IMR-90 (cell line): Measurements from ENCODE around the gene CYP17A1. TPM values are rescaled to one million over a fixed set of nuclear protein-coding genes. Genes with fewer than 3 reads are reported as not detected.

Experiments used
- ATAC-seq: fragments of 200-7000 bp; cut with Tn5 transposase; 2 replicates; pipeline ENCODE4 v1.9.1; 2020; ENCODE audit warnings: low read depth, mild to moderate bottlenecking, moderate library complexity
- BruUV-seq: library from RNA; stranded (reverse); fragments of 400-500 nt; replicated peaks from 2 replicates; lab custom pipeline; 2021; lab: Mats Ljungman, UMichigan
- CTCF ChIA-PET: fragments of 300-600 bp; formaldehyde crosslinking; extraction: SDS; loops from one replicate; lab custom pipeline; 2021; ENCODE audit warnings: antibody characterized with exemption; lab: Yijun Ruan, JAX
- POLR2A ChIA-PET: fragments of 300-600 bp; sonication (Branson Sonifier 250); formaldehyde crosslinking; loops from one replicate; lab custom pipeline; 2022; ENCODE audit warnings: antibody characterized with exemption; ENCODE audit not compliant: unreplicated experiment; lab: Charles Lee
- DNase-seq: peaks from one replicate; pipeline ENCODE4 v3.0.0; 2013
- H2AFZ ChIP-seq: replicated peaks from 2 replicates; pipeline ENCODE3; 2013; ENCODE audit warnings: low read length, mild to moderate bottlenecking; ENCODE audit not compliant: poor library complexity
- H2AK5ac ChIP-seq: 2 replicates; pipeline ENCODE4 v1.6.1; 2013; ENCODE audit warnings: low read depth, low read length, inconsistent platforms
- H2AK9ac ChIP-seq: replicated peaks from 2 replicates; pipeline ENCODE3; 2013; ENCODE audit warnings: mild to moderate bottlenecking, low read depth, low read length, moderate library complexity; ENCODE audit not compliant: poor library complexity
- H2BK120ac ChIP-seq: 2 replicates; pipeline ENCODE4 v1.6.1; 2013; ENCODE audit warnings: low read depth, low read length, inconsistent platforms
- H2BK15ac ChIP-seq: 3 replicates; pipeline ENCODE4 v1.6.1; 2013; ENCODE audit warnings: low read depth, low read length, inconsistent platforms
- H2BK20ac ChIP-seq: 2 replicates; pipeline ENCODE4 v1.6.1; 2013; ENCODE audit warnings: low read depth, mild to moderate bottlenecking, inconsistent platforms, low read length, moderate library complexity
- H2BK5ac ChIP-seq: 2 replicates; pipeline ENCODE4 v1.6.1; 2013; ENCODE audit warnings: mild to moderate bottlenecking, low read depth, low read length, inconsistent platforms; ENCODE audit not compliant: poor library complexity, severe bottlenecking
- H3K14ac ChIP-seq: replicated peaks from 2 replicates; pipeline ENCODE4 v1.6.1; 2013; ENCODE audit warnings: low read depth, low read length, inconsistent platforms
- H3K18ac ChIP-seq: 2 replicates; pipeline ENCODE4 v1.6.1; 2013; ENCODE audit warnings: low read depth, low read length, control low read depth
- H3K23ac ChIP-seq: 2 replicates; pipeline ENCODE4 v1.6.1; 2013; ENCODE audit warnings: low read depth, low read length, inconsistent platforms
- H3K27ac ChIP-seq: 2 replicates; pipeline ENCODE4 v1.5.1; 2013; ENCODE audit warnings: mild to moderate bottlenecking, control low read depth, low read length; ENCODE audit not compliant: insufficient read depth
- H3K27me3 ChIP-seq: 2 replicates; pipeline ENCODE4 v1.6.1; 2013; ENCODE audit warnings: low read length; ENCODE audit not compliant: control insufficient read depth, insufficient read depth
- H3K36me3 ChIP-seq: 2 replicates; pipeline ENCODE4 v1.6.1; 2013; ENCODE audit warnings: low read length, mixed read lengths; ENCODE audit not compliant: control insufficient read depth, insufficient read depth
- H3K4ac ChIP-seq: 2 replicates; pipeline ENCODE4 v1.6.1; 2013; ENCODE audit warnings: low read depth, low read length, inconsistent platforms
- H3K4me1 ChIP-seq: 2 replicates; pipeline ENCODE4 v1.6.1; 2013; ENCODE audit warnings: low read length, mixed read lengths; ENCODE audit not compliant: control insufficient read depth, insufficient read depth
- H3K4me2 ChIP-seq: 2 replicates; pipeline ENCODE4 v1.6.1; 2013; ENCODE audit warnings: low read depth, mild to moderate bottlenecking, control low read depth, low read length, moderate library complexity
- H3K4me3 ChIP-seq: 2 replicates; pipeline ENCODE4 v1.5.1; 2013; ENCODE audit warnings: low read depth, mild to moderate bottlenecking, control low read depth, low read length, moderate library complexity; ENCODE audit not compliant: insufficient read depth
- H3K56ac ChIP-seq: 2 replicates; pipeline ENCODE4 v1.6.1; 2013; ENCODE audit warnings: low read length, inconsistent platforms; ENCODE audit not compliant: insufficient read depth; ENCODE audit errors: extremely low read depth
- H3K79me1 ChIP-seq, 2 experiments: 2 replicates each; pipeline ENCODE4 v1.6.1; 2013; ENCODE audit warnings: low read length in 2 of 2, inconsistent platforms in 1 of 2, low read depth in 1 of 2
- H3K9ac ChIP-seq: 2 replicates; pipeline ENCODE4 v1.6.1; 2013; ENCODE audit warnings: low read depth, low read length, control low read depth
- H3K9me1 ChIP-seq: 2 replicates; pipeline ENCODE4 v1.6.1; 2013; ENCODE audit warnings: low read length, inconsistent platforms; ENCODE audit not compliant: insufficient read depth
- H3K9me3 ChIP-seq: 2 replicates; pipeline ENCODE4 v1.6.1; 2013; ENCODE audit warnings: low read length; ENCODE audit not compliant: control insufficient read depth, insufficient read depth
- H4K20me1 ChIP-seq: 2 replicates; pipeline ENCODE4 v1.6.1; 2013; ENCODE audit warnings: low read length, inconsistent platforms; ENCODE audit not compliant: insufficient read depth
- H4K5ac ChIP-seq: 2 replicates; pipeline ENCODE4 v1.6.1; 2013; ENCODE audit warnings: mild to moderate bottlenecking, low read depth, low read length, control low read depth
- H4K8ac ChIP-seq, 2 experiments: 2 replicates each; pipeline ENCODE4 v1.6.1; 2013; ENCODE audit warnings: low read depth in 2 of 2, low read length in 2 of 2, control low read depth in 1 of 2, inconsistent platforms in 1 of 2
- H4K91ac ChIP-seq: 2 replicates; pipeline ENCODE4 v1.6.1; 2013; ENCODE audit warnings: low read depth, low read length, inconsistent platforms; ENCODE audit not compliant: insufficient read depth
- BHLHE40 ChIP-seq: fragments of 150-350 bp; IDR thresholded peaks from 2 replicates; pipeline ENCODE4 v1.6.1; 2016; ENCODE audit warnings: mild to moderate bottlenecking, low read depth, low read length
- CEBPB ChIP-seq: IDR thresholded peaks from 2 replicates; pipeline ENCODE4 v1.6.1; 2012; ENCODE audit warnings: low read depth, low read length, improper control_type of control experiment
- MXI1 ChIP-seq: IDR thresholded peaks from 2 replicates; pipeline ENCODE4 v1.6.1; 2012; ENCODE audit warnings: low read depth, mild to moderate bottlenecking, low read length, moderate library complexity, borderline replicate concordance
- POLR2A ChIP-seq: IDR thresholded peaks from 2 replicates; pipeline ENCODE4 v1.6.1; 2012; ENCODE audit warnings: mild to moderate bottlenecking, low read depth, low read length
- SMC3 ChIP-seq: fragments of 150-350 bp; IDR thresholded peaks from 2 replicates; pipeline ENCODE4 v1.6.1; 2016; ENCODE audit warnings: low read depth, mild to moderate bottlenecking, antibody characterized with exemption, low read length, moderate library complexity
- WGBS, 2 experiments: methylation state at CpG; one replicate each; pipeline versions ENCODE4 v1.1.5 to v1.1.7; 2013; ENCODE audit warnings: missing lambda C conversion rate in 2 of 2; ENCODE audit not compliant: insufficient read length in 1 of 2; ENCODE audit errors: extremely low coverage in 2 of 2; 5-methylcytosine and 5-hydroxymethylcytosine counted together
- dilution Hi-C: fragments of 300-500 bp; cut with HindIII; formaldehyde crosslinking; loops from one replicate; pipeline ENCODE4 v1.14.3; 2018; ENCODE audit warnings: low sequenced_read_pairs; ENCODE audit not compliant: unreplicated experiment
- in situ Hi-C: fragments of 300-500 bp; cut with MboI; formaldehyde crosslinking; loops from 3 replicates; pipeline ENCODE4 v1.14.3; 2019; ENCODE audit warnings: low sequenced_read_pairs, inconsistent platforms, mixed read lengths
- intact Hi-C: fragments of 100-400 bp; cut with micrococcal nuclease; formaldehyde crosslinking; loops from 2 replicates; pipeline ENCODE4 v1.10.0; 2022
- polyA plus RNA-seq, 3 experiments: library from polyadenylated mRNA; depleted of rRNA; stranded (reverse); fragments of >200 nt; gene quantifications; 2 replicates each; pipeline ENCODE4 v1.2.3, GENCODE V29; 2012; ENCODE audit warnings: low replicate concordance in 1 of 3
- total RNA-seq: library from RNA; depleted of rRNA; stranded (reverse); fragments of >200 nt; gene quantifications from 2 replicates; pipeline ENCODE4 v1.2.3, GENCODE V29; 2012
- TF ChIP-seq, protein P1 (sequence below): conservative IDR thresholded peaks from 2 replicates; pipeline ENCODE4 v1.5.1; 2012; ENCODE audit warnings: mild to moderate bottlenecking, low read depth, low read length, improper control_type of control experiment

Gene CYP17A1
- total and polyA plus RNA-seq, 2 of the 4 experiments (the other 2 are of a cell fraction), result not detected

DNA sequence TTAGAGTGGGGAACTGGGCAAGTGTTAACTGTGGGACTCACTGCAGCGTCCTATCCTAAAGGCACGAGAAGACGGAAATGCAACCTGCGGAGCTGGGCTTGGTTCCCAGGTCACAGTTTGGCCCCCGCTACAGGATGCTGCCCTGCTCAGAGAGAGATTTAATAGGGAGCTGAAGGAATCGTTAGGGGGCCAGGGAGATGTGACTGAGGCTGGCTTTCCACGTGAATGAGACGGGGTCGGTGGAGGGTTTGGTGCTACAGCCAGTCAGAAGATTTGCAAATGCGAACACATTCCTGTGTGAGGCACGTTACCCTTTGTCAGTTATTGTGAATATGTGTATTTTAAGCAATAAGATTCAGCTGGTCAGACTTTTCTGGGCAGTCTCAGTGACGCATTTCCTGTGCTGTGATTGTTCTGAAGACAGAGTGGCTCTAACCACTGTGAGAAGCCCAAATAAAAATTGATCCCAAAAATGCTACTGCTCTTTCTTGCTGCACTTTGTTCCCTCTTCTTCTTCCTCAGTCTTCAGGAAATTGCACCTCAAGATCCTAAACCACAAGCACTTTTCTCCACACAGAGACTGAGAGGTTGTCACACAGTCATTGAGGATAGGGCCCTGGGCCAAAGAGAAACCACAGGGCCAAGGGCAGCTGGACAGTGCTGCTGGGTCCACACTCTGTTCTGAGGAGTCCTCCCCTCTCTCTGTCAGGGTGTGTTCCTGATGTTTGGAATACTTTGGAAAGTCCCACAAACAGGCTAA lies 21.2 kb downstream of the CYP17A1 start (continued):
- TF ChIP-seq POLR2A, result peak; percentile 63
- TF ChIP-seq BHLHE40, result peak; percentile 88
- TF ChIP-seq MXI1, result peak; percentile 62; the same call in 1 of the 2 replicates

DNA sequence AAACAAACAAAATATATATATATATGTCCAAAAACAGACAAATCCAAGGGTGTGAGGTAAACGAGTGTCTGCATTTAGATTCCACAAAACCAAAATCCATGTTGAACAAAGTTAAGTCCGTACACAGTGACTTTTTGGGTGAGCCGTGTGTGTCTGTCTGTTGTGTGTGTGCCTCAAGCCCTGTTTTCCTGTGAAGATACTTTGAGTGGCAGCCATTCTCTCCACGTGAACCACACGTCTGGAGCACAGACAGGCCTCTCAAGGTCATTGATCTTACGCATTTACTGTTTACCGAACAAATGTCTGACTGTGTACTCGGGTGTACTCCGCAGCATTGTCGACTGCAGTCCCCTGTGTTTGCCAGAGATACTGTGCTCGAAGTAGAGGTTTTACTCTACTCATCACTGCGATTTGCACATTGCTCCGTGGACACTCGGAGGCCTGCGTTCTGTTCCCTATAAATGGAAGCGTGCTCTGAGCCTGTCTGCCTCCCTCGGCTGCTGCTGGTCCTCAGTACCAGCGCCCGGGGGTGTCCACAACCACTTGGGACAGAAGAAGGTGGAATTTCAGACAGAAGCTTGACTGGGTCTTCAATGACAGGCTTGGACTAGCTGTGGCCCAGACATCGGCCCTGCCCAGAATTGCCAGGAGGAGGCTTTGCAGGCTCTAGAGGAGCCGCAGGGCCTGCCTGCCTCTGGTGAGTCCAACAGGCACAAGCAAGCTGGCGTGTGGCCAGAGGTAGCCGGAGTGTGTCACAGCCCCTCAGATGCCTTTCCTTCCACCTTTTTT lies 22.1 kb downstream of the CYP17A1 start:
- Histone ChIP-seq H3K4me2 (no peak overlapping the region; the same call in 1 of the 2 replicates), H2BK15ac (peak overlapping the region; percentile 69; the same call in 2 of the 3 replicates), H3K56ac (no peak overlapping the region), H2BK5ac (peak overlapping the region; percentile 88), H3K9me3 (no peaks in the 10 kb centered on the region), H2BK120ac (peak overlapping the region; percentile 69; the same call in 1 of the 2 replicates), H3K27ac (peak overlapping the region; percentile 71), H3K9me1 (peaks cover 29% of the 10 kb centered on the region), H3K4ac (peak overlapping the region; percentile 81), H3K36me3 (peaks cover 37% of the 10 kb centered on the region), H3K23ac (peak overlapping the region; percentile 90; the same call in 1 of the 2 replicates), H2AK9ac (peak overlapping the region; percentile 6), H3K18ac (peak overlapping the region; percentile 38; the same call in 1 of the 2 replicates), H3K9ac (0 out of 2 replicates have a peak overlapping the region, but pooled peaks have one; percentile 11), H2AK5ac (peak overlapping the region; percentile 92), H3K4me3 (no peak overlapping the region), H3K27me3 (no peaks in the 10 kb centered on the region), H3K79me1 (peaks cover under 1 to 28% of the 10 kb centered on the region in 2 experiments), H3K14ac (peak overlapping the region; percentile 68), H4K5ac (peak overlapping the region; percentile 38; the same call in 1 of the 2 replicates), H3K4me1 (peaks cover 27% of the 10 kb centered on the region), H2BK20ac (peak overlapping the region; percentile 76; the same call in 1 of the 2 replicates), H4K8ac (peak overlapping the region; percentile 32 to 84), H4K20me1 (no peaks in the 10 kb centered on the region; the same call in 1 of the 2 replicates), H2AFZ (peak overlapping the region; percentile 9), H4K91ac (peak overlapping the region; percentile 31)
- peak; percentile 34; the same call in 1 of the 2 replicates for ATAC-seq
- in situ Hi-C loops (no loop called here), dilution Hi-C loops (no loop called here), intact Hi-C loops (loop anchor here (2.0 kb wide), 1 partner anchor 62 kb away; no protein-coding TSS in a partner anchor)
- BruUV-seq, result no TSS peak
- ChIA-PET CTCF (no interaction called here), POLR2A (no interaction called here)
- 70% methylated on average over 11 of the region's 23 CpGs; no CpG with 5 or more reads in 1 of the 2 experiments for WGBS, 2 experiments
- TF ChIP-seq, protein P1, sequence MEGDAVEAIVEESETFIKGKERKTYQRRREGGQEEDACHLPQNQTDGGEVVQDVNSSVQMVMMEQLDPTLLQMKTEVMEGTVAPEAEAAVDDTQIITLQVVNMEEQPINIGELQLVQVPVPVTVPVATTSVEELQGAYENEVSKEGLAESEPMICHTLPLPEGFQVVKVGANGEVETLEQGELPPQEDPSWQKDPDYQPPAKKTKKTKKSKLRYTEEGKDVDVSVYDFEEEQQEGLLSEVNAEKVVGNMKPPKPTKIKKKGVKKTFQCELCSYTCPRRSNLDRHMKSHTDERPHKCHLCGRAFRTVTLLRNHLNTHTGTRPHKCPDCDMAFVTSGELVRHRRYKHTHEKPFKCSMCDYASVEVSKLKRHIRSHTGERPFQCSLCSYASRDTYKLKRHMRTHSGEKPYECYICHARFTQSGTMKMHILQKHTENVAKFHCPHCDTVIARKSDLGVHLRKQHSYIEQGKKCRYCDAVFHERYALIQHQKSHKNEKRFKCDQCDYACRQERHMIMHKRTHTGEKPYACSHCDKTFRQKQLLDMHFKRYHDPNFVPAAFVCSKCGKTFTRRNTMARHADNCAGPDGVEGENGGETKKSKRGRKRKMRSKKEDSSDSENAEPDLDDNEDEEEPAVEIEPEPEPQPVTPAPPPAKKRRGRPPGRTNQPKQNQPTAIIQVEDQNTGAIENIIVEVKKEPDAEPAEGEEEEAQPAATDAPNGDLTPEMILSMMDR, result 0 out of 2 replicates have a peak, but pooled peaks have one; percentile 2
- TF ChIP-seq SMC3 (0 out of 2 replicates have a peak, but pooled peaks have one; percentile 1), CEBPB (no peak)
- peak; percentile 68 for DNase-seq
